Activated CD4-positive, alpha-beta T cell treated with anti-CD3 and anti-CD28 coated beads for 36 hours (primary cell): ENCODE measurements around the gene CRNKL1. TPM values are rescaled to one million over a fixed set of nuclear protein-coding genes. Genes with fewer than 3 reads are reported as not detected.

ENCODE experiments used
- ATAC-seq: fragments of 200-7000 bp; cut with Tn5 transposase; one replicate; pipeline ENCODE4 v1.10.0; 2021; ENCODE audit warnings: mild to moderate bottlenecking, moderate library complexity
- CTCF ChIA-PET: fragments of 350-600 bp; sonication (Branson Sonifier 250); formaldehyde crosslinking; loops from one replicate; lab custom pipeline; 2021; ENCODE audit warnings: antibody characterized with exemption; lab: Charles Lee
- POLR2A ChIA-PET: fragments of 350-600 bp; sonication (Branson Sonifier 250); formaldehyde crosslinking; loops from one replicate; lab custom pipeline; 2021; ENCODE audit warnings: antibody characterized with exemption, inconsistent platforms; lab: Charles Lee
- DNase-seq: peaks from one replicate; pipeline ENCODE4 v3.0.0-alpha.2; 2020
- H3K27ac Mint-ChIP-seq: one replicate; pipeline ENCODE4 v1.8.0; 2021; ENCODE audit warnings: mixed read lengths
- H3K27me3 Mint-ChIP-seq: one replicate; pipeline ENCODE4 v1.8.0; 2021; ENCODE audit warnings: mixed read lengths
- H3K36me3 Mint-ChIP-seq: one replicate; pipeline ENCODE4 v1.8.0; 2021; ENCODE audit warnings: low read depth, mixed read lengths
- H3K4me1 Mint-ChIP-seq: one replicate; pipeline ENCODE4 v1.8.0; 2021; ENCODE audit warnings: mixed read lengths
- H3K4me3 Mint-ChIP-seq: one replicate; pipeline ENCODE4 v1.8.0; 2021; ENCODE audit warnings: mild to moderate bottlenecking, moderate library complexity, mixed read lengths
- H3K9me3 Mint-ChIP-seq: one replicate; pipeline ENCODE4 v1.8.0; 2021; ENCODE audit warnings: low read depth, mixed read lengths
- intact Hi-C, 2 experiments: fragments of 100-400 bp; cut with DNase I in 1 of 2; cut with micrococcal nuclease in 1 of 2; formaldehyde crosslinking; loops; one replicate each; pipeline versions ENCODE4 v1.14.2 to v1.15.1; 2022 to 2024; cut with DNase I, micrococcal nuclease
- total RNA-seq, 2 experiments: library from RNA; stranded (reverse); gene quantifications; one replicate each; pipeline ENCODE4 v1.2.3, GENCODE V29; 2021

Gene CRNKL1
- total RNA-seq, 2 experiments from 2014 or later = 19.9 to 22.2 TPM

- Mint-ChIP-seq H3K4me3 (peak overlapping the region; percentile 99), H3K27ac (peak overlapping the region; percentile 98), H3K36me3 (peaks cover 25% of the 10 kb centered on the region), H3K9me3 (no peaks in the 10 kb centered on the region), H3K4me1 (peaks cover 14% of the 10 kb centered on the region), H3K27me3 (no peaks in the 10 kb centered on the region)
- CTCF ChIA-PET = interaction anchor here (0.6 to 2.9 kb wide), 10 partner anchors 9 to 542 kb away, joined by 3 to 21 read pairs (median 3); partner anchors contain the start of gene NAA20
- intact Hi-C loops = loop anchor here (1.0 to 5.0 kb wide), 11 partner anchors 29 to 1763 kb away; partner anchors contain the start of genes NAA20 (in 2 of the 2), RALGAPA2 (in 2 of the 2), KIZ (in 1 of the 2) and SEC23B (in 1 of the 2)
- no peak for DNase-seq
- POLR2A ChIA-PET = interaction anchor here (0.6 to 1.4 kb wide), 3 partner anchors 34 to 1379 kb away, joined by 3 to 6 read pairs (median 4); partner anchors contain the start of gene NAA20
- ATAC-seq = peak; percentile 38
These were observed 546 bp downstream of the CRNKL1 start for GRCh38 chr20:20051767-20052073.

- no peak overlapping the region for H3K4me3 Mint-ChIP-seq
- H3K27me3 Mint-ChIP-seq = no peaks in the 10 kb centered on the region
- intact Hi-C loops = no loop called here
- peaks cover 3% of the 10 kb centered on the region for H3K4me1 Mint-ChIP-seq
- H3K27ac Mint-ChIP-seq = no peak overlapping the region
- ChIA-PET CTCF (no interaction called here), POLR2A (interaction anchor here (0.7 kb wide), 1 partner anchor 13 kb away, joined by 4 read pairs; no protein-coding TSS in a partner anchor)
- no peak for ATAC-seq
- H3K36me3 Mint-ChIP-seq = peaks cover 67% of the 10 kb centered on the region
- H3K9me3 Mint-ChIP-seq = no peaks in the 10 kb centered on the region
- no peak for DNase-seq
These were observed 12.4 kb downstream of the CRNKL1 start for GRCh38 chr20:20039752-20040387.

- Mint-ChIP-seq H3K36me3 (peaks cover 62% of the 10 kb centered on the region), H3K9me3 (no peaks in the 10 kb centered on the region), H3K27ac (no peak overlapping the region), H3K4me1 (no peaks in the 10 kb centered on the region), H3K4me3 (no peak overlapping the region), H3K27me3 (no peaks in the 10 kb centered on the region)
- POLR2A ChIA-PET = interaction anchor here (0.7 kb wide), 1 partner anchor 252 kb away, joined by 3 read pairs; no protein-coding TSS in a partner anchor
- no peak for DNase-seq
- no peak for ATAC-seq
- CTCF ChIA-PET = interaction anchor here (0.8 to 1.1 kb wide), 2 partner anchors 11 to 18 kb away, joined by 3 to 4 read pairs; no protein-coding TSS in a partner anchor
- intact Hi-C loops = no loop called here
These were observed 13.7 kb downstream of the CRNKL1 start for GRCh38 chr20:20038586-20038985.

- H3K27ac Mint-ChIP-seq = no peak overlapping the region
- DNase-seq = no peak
- peaks cover 57% of the 10 kb centered on the region for H3K36me3 Mint-ChIP-seq
- no peak for ATAC-seq
- POLR2A ChIA-PET = interaction anchor here (0.7 kb wide), 1 partner anchor 252 kb away, joined by 3 read pairs; no protein-coding TSS in a partner anchor
- H3K4me1 Mint-ChIP-seq = no peaks in the 10 kb centered on the region
- CTCF ChIA-PET = interaction anchor here (0.8 to 1.1 kb wide), 2 partner anchors 10 to 18 kb away, joined by 3 to 4 read pairs; no protein-coding TSS in a partner anchor
- no peaks in the 10 kb centered on the region for H3K9me3 Mint-ChIP-seq
- H3K27me3 Mint-ChIP-seq = no peaks in the 10 kb centered on the region
- intact Hi-C loops = no loop called here
- H3K4me3 Mint-ChIP-seq = no peak overlapping the region
These were observed 14.3 kb downstream of the CRNKL1 start for GRCh38 chr20:20037960-20038359.

GRCh38 chr20:20036756-20037155, 15.5 kb downstream of the CRNKL1 start:
- ChIA-PET CTCF (interaction anchor here (0.8 to 1.0 kb wide), 2 partner anchors 11 to 15 kb away, joined by 3 read pairs; partner anchors contain the start of genes CFAP61 and CRNKL1), POLR2A (no interaction called here)
- intact Hi-C loops = no loop called here
- Mint-ChIP-seq H3K9me3 (no peaks in the 10 kb centered on the region), H3K27ac (peak overlapping the region; percentile 16), H3K4me1 (no peaks in the 10 kb centered on the region), H3K4me3 (no peak overlapping the region), H3K36me3 (peaks cover 52% of the 10 kb centered on the region), H3K27me3 (no peaks in the 10 kb centered on the region)
- ATAC-seq (no peak), DNase-seq (no peak)

- Mint-ChIP-seq H3K27ac (peak overlapping the region; percentile 9), H3K4me1 (peaks cover 3% of the 10 kb centered on the region), H3K9me3 (no peaks in the 10 kb centered on the region), H3K4me3 (no peak overlapping the region), H3K27me3 (no peaks in the 10 kb centered on the region), H3K36me3 (peaks cover 51% of the 10 kb centered on the region)
- no peak for DNase-seq
- no peak for ATAC-seq
- ChIA-PET CTCF (no interaction called here), POLR2A (no interaction called here)
- intact Hi-C loops = no loop called here
These were observed 17.8 kb downstream of the CRNKL1 start for GRCh38 chr20:20034486-20034885.

GRCh38 chr20:20031790-20032189, 20.5 kb downstream of the CRNKL1 start:
- Mint-ChIP-seq H3K9me3 (no peaks in the 10 kb centered on the region), H3K4me1 (peaks cover 3% of the 10 kb centered on the region), H3K4me3 (no peak overlapping the region), H3K36me3 (peaks cover 42% of the 10 kb centered on the region), H3K27me3 (no peaks in the 10 kb centered on the region), H3K27ac (no peak overlapping the region)
- ChIA-PET POLR2A (no interaction called here), CTCF (no interaction called here)
- DNase-seq = no peak
- no peak for ATAC-seq
- intact Hi-C loops = no loop called here

- H3K36me3 Mint-ChIP-seq = peaks cover 39% of the 10 kb centered on the region
- no peak for ATAC-seq
- DNase-seq = no peak
- no peaks in the 10 kb centered on the region for H3K9me3 Mint-ChIP-seq
- no peak overlapping the region for H3K27ac Mint-ChIP-seq
- H3K4me1 Mint-ChIP-seq = peaks cover 20% of the 10 kb centered on the region
- intact Hi-C loops = no loop called here
- no peaks in the 10 kb centered on the region for H3K27me3 Mint-ChIP-seq
- POLR2A ChIA-PET = interaction anchor here (0.6 kb wide), 1 partner anchor 13 kb away, joined by 4 read pairs; no protein-coding TSS in a partner anchor
- CTCF ChIA-PET = interaction anchor here (0.6 to 1.2 kb wide), 4 partner anchors 11 to 1301 kb away, joined by 3 to 4 read pairs (median 4); no protein-coding TSS in a partner anchor
- H3K4me3 Mint-ChIP-seq = no peak overlapping the region
These were observed 25.0 kb downstream of the CRNKL1 start for GRCh38 chr20:20027284-20027683.

- no peak for ATAC-seq
- H3K4me3 Mint-ChIP-seq = no peak overlapping the region
- H3K4me1 Mint-ChIP-seq = peaks cover 40% of the 10 kb centered on the region
- no peaks in the 10 kb centered on the region for H3K27me3 Mint-ChIP-seq
- peaks cover 38% of the 10 kb centered on the region for H3K36me3 Mint-ChIP-seq
- DNase-seq = no peak
- ChIA-PET CTCF (no interaction called here), POLR2A (no interaction called here)
- peak overlapping the region; percentile 9 for H3K27ac Mint-ChIP-seq
- H3K9me3 Mint-ChIP-seq = no peaks in the 10 kb centered on the region
- intact Hi-C loops = no loop called here
These were observed 27.3 kb downstream of the CRNKL1 start for GRCh38 chr20:20024942-20025341.

GRCh38 chr20:20023395-20023794, 28.9 kb downstream of the CRNKL1 start:
- peaks cover 55% of the 10 kb centered on the region for H3K4me1 Mint-ChIP-seq
- H3K36me3 Mint-ChIP-seq = peaks cover 39% of the 10 kb centered on the region
- DNase-seq (no peak), ATAC-seq (no peak)
- ChIA-PET CTCF (interaction anchor here (0.6 kb wide), 1 partner anchor 23 kb away, joined by 3 read pairs; no protein-coding TSS in a partner anchor), POLR2A (no interaction called here)
- H3K4me3 Mint-ChIP-seq = no peak overlapping the region
- intact Hi-C loops = no loop called here
- H3K27me3 Mint-ChIP-seq = no peaks in the 10 kb centered on the region
- H3K9me3 Mint-ChIP-seq = no peaks in the 10 kb centered on the region
- peak overlapping the region; percentile 4 for H3K27ac Mint-ChIP-seq

- peaks cover 40% of the 10 kb centered on the region for H3K36me3 Mint-ChIP-seq
- intact Hi-C loops = loop anchor here in 1 of 2 experiments (1.0 kb wide), 1 partner anchor 30 kb away; the partner anchor contains the start of genes CFAP61 and CRNKL1
- POLR2A ChIA-PET = interaction anchor here (0.6 to 0.7 kb wide), 2 partner anchors 24 to 30 kb away, joined by 6 to 7 read pairs; no protein-coding TSS in a partner anchor
- H3K27me3 Mint-ChIP-seq = no peaks in the 10 kb centered on the region
- peak; percentile 21 for DNase-seq
- no peak overlapping the region for H3K4me3 Mint-ChIP-seq
- H3K27ac Mint-ChIP-seq = peak overlapping the region; percentile 49
- ATAC-seq = peak; percentile 68
- H3K9me3 Mint-ChIP-seq = no peaks in the 10 kb centered on the region
- H3K4me1 Mint-ChIP-seq = peaks cover 61% of the 10 kb centered on the region
- CTCF ChIA-PET = interaction anchor here (0.7 kb wide), 1 partner anchor 12 kb away, joined by 3 read pairs; no protein-coding TSS in a partner anchor
These were observed 29.8 kb downstream of the CRNKL1 start for GRCh38 chr20:20022498-20022897.
